CD4-positive, alpha-beta T cell treated with Interleukin-6 for 4 hours (primary cell): ENCODE measurements around the gene NDUFA12.
"Not testable (repeated sequence)": the region's sequence is repeated elsewhere in the genome, so short reads cannot be mapped to it uniquely, and the experiment has no call there.

Source experiments
- DNase-seq: peaks from one replicate; pipeline ENCODE4 v3.0.0-alpha.2; 2020; ENCODE audit warnings: mixed read lengths

Gene NDUFA12

GRCh38 chr12:95003213-95003920 is at the start of gene NDUFA12:
Gene NDUFA12 (minus strand): TSS chr12:95003697. CDS start chr12:95003680, 17 bp downstream.
- peak; percentile 97 for DNase-seq

DNA sequence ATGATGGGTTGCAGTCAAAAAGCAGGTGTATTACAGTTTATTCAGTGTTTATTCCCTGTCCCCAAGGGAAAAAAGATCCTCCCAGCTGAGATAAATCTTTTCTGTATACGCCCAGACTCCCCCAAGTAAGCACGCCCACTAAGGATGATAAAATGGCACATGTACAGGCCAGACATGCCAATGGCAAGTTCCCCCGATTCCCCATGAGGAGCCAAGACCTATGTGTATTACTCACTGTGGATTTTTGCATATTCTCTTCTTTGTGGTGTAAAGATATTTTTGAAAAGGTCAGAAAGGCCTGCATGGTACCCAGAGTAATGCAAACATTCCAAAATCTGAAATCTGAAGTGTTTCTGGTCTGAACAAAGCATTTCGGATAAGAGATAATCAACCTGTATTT is 47.7 kb upstream of the NDUFA12 start:
- DNase-seq, result no peak

DNA sequence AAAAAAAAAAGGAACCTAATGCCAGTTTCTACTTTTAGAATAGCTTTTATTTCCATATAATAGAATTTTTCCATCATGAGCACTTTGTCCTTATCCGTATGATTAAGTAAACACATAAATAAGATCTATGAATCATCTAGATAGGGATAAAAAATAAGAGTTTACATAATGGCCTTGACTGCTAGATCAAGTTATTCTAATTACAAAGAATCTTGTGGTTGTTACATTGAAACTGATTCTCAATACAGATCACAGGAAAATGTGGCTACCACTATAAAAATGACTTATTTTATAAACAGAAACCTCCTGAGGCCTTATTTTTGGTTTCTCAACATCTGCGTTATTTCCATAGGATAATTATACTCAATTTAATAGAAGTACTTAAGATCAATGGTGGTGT is 34.4 kb upstream of the NDUFA12 start:
- no peak for DNase-seq

- DNase-seq, result no peak
Measured at GRCh38 chr12:95034750-95035149, 31.3 kb upstream of the NDUFA12 start.

DNA sequence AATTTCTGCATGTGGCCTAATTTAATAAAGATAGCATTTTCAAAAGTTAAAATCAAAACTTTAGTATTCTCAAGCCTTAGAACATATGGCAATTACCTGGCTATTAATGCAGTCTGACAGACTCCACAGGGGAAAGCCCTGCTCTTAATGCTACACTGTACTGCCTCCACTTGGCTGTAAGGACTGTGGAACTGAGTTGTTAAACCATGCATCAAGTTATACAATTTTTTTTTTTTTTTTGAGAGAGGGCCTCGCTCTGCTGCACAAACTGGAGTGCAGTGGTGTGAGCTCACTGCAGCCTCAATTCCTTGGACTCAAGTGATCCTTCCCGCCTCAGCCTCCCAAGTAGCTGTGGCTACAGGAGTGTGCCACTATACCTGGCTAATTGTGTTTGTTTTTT is 19.0 kb upstream of the NDUFA12 start:
- DNase-seq, result no peak

DNA sequence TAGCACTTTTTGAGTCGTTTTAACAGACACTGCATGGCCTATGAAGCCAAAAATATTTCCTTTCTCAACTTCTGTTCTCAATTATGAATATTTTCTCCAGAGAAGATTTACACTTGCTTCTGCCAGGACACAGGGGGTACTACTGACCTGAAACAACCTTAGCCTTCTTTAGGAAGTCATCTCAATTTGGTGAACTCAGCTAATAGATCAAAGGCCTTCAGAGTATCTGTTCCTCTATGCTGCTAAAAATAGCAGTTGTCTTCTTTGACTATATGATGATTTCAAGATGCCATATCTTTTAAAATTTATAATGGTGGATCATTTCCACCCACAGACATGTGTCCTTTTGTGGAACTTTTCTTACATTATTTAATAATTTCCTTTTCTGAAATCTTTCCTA is 14.0 kb upstream of the NDUFA12 start:
- DNase-seq, result no peak

- DNase-seq, result no peak
Measured at GRCh38 chr12:95016120-95016519, 12.6 kb upstream of the NDUFA12 start.

DNA sequence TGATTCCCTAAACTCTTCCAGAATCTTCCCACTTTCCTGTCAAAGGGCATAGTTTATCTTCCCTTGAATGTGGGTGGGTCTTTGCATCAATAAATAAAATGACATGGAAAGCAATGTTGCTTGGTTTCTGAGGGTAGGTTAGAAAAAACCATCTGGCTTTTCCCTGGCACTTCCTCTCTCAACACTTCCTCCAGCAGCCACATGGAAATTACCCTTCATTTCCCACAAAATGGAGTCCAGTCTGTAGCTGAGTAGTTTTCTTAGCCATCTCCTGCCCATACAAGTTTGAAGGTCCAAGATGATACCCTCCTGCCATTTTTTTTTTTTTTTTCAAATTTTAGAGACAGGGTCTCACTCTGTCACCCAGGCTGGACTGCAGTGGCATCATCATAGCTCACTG is 11.1 kb upstream of the NDUFA12 start:
- no peak for DNase-seq

GRCh38 chr12:95006206-95006605 is 2.7 kb upstream of the NDUFA12 start:
- no peak for DNase-seq

- DNase-seq, result no peak
Measured at GRCh38 chr12:95004610-95005009, 1.1 kb upstream of the NDUFA12 start.

DNA sequence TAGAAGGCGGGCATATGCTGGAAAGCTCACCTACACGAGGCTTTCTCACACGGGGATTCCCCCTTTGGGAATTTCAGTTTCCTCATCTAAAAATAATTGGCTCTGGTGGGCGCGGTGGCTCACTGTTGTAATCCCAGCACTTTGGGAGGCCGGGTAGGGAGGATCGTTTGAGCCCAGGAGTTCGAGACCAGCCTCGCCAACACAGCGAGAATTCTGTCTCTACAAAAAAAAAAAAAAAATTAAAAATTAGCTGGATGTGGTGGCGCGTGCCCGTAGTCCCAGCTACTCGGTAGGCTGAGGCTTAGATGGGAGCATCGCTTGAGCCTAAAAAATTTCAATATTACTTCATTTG is 400 bp upstream of the NDUFA12 start:
- DNase-seq, result no peak

- DNase-seq, result no peak
Measured at GRCh38 chr12:95002754-95003153, 743 bp downstream of the NDUFA12 start.

DNA sequence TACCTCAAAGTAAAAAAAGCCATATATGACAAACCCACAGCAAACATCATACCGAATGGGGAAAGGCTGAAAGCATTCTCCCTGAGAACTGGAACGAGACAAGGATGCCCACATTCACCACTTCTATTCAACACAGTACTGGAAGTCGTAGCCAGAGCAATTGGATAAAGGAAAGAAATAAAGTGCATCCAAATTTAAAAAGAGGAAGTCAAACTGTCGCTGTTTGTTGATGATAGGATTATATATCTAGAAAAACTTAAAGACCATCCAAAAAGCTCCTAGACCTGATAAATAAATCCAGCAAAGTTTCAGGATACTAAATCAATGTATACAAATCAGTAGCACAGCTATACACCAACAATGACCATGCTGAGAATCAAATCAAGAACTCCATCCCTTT is 5.2 kb downstream of the NDUFA12 start:
- no peak for DNase-seq

- no peak for DNase-seq
Measured at GRCh38 chr12:94997726-94998125, 5.8 kb downstream of the NDUFA12 start.

DNA sequence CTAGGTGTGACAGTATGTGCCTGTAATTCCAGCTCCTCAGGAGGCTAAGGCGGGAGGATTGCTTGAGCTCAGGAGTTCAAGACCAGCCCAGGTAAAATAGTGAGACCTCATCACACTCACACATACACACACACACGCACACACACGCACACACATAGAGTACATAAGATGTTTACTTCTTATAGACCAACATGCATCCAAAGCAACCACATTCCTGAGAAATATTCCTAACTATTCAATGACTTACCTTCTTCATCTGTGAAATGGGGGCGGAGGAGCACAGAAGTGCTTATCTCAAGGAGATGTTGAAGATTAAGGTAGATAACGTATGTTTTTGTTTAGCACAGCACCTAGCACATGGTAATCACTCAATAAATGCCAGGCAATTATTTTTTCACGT is 6.4 kb downstream of the NDUFA12 start:
- DNase-seq, result no peak

DNA sequence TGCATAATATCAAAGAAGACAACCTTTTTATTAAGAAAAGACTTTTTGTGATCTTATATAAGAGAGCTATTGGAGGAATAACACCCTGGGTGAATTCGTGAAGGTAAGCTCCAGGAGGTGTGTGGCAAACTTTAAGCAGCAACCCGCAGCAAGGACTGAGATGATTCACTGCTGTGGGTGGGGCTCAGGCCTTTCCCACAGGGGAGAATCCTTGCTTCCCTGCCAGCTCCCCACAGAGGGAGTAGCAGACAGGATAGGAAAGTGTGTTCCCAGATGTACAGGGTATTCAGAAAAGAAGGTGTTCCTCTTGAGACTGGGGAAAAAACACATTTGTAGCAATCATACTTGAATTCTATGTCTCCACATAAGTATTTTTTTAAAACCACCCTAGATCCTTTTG is 9.2 kb downstream of the NDUFA12 start:
- DNase-seq, result no peak

DNA sequence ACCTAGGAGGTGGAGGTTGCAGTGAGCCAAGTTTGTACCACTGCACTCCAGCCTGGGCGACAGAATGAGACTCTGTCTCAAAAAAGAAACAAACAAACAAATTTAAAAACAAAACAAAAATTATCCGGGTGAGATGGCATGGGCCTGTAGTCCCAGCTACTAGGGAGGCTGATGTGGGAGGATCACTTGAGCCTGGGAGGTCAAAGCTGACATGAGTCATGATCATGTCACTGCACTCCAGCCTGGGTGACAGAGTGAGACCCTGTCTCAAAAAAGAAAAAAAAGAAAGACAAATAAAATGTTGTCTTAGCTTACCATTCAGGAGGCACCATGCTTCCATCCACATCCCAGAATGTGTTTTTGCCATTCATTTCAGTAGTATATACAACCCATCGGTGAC is 9.6 kb downstream of the NDUFA12 start:
- DNase-seq, result not testable (repeated sequence)

DNA sequence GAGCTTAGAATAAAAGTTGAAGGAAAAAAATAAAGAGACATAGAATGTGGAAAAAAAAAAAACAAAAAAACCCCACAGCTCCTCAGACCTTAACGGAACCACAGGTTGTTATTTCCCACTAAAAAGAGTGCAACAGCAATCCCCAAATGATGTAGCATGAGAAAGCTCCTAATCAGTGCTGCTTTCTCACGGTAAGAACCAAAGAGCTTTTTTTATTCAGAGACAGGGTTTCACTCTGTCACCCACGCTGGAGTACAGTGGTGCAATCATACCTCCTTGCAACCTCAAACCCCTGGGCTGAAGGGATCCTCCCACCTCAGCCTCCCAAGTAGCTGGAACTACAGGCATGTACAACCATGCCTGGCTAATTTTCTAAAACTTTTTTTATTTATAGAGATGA is 13.3 kb downstream of the NDUFA12 start:
- no peak for DNase-seq

GRCh38 chr12:94988471-94988870 is 15.0 kb downstream of the NDUFA12 start:
- peak; percentile 12 for DNase-seq

DNA sequence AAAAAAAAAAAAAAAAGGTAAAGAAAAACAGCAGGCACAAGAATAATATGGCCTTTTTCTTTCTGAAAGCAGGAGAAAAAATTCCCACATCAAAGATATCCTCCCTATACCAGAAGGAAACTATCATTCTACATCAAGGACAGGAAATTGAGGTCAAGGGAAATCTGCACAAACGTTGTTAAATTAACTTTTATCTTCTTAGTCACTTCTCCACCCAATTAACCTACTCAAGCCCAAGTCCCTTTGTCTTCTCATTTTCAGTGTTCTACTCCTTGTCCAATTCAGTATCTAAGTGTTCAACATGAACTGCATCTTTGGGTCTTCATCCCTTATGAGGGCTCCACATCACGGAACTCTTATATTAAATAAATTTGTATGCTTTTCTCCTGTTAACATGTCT is 15.7 kb downstream of the NDUFA12 start:
- DNase-seq, result no peak

DNA sequence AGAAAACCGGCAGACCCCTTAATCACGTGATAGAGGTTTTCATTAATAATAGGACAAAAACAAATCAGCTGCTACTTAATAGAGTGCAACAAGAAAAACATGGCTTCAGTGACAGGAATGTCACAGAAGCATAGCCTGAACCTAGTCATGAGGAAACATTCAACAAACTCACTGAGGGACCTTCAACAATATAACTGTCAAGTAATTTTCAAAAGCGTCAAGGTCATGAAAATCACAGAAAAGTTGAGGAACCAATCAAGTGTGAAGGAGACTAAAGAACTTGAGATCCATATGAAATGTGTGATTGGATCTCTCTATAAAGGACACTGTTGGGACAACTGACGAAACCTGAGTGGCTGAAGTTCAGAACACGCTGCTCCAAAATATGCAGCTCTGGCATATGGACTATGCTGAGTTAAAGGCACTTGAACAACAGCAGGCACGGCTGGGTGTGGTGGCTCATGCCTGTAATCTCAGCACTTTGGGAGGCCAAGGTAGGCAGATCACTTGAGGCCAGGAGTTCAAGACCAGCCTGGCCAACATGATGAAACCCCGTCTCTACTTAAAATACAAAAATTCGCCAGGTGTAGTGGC is 16.3 kb downstream of the NDUFA12 start:
- peak; percentile 20 for DNase-seq

GRCh38 chr12:94985099-94985498 is 18.4 kb downstream of the NDUFA12 start:
- DNase-seq, result not testable (repeated sequence)

DNA sequence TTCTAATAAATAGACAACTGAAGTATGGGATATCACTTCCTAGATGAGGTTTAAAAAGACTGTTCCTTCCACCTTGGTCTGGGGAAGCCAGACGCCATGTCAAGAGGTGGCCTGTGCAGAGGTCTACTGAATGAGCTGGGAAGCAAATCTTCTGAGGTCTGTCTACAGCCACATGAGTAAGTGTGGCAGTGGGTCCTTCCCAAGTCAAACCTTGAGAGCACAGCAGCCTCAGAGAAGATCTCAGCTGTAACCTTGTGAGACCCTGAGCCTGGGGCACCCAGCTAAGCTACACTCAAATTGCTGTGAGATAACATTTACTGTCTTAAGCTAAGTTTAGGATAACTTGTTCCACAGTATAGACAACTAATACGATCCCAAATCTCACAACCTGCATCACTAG is 20.2 kb downstream of the NDUFA12 start:
- no peak for DNase-seq

GRCh38 chr12:94982456-94982855 is 21.0 kb downstream of the NDUFA12 start:
- no peak for DNase-seq

GRCh38 chr12:94980577-94980976 is 22.9 kb downstream of the NDUFA12 start:
- no peak for DNase-seq
